Measurements from ENCODE around the gene ACSM6. TPM values are rescaled to one million over a fixed set of nuclear protein-coding genes. Genes with fewer than 3 reads are reported as not detected.
A peak's percentile ranks its signal among the peaks of the same experiment; 100 is the strongest.
"Not testable (repeated sequence)": the region's sequence is repeated elsewhere in the genome, so short reads cannot be mapped to it uniquely, and the experiment has no call there.

The ACSM6 gene
- total RNA-seq, 1 experiment from 2014 or later, result not detected

- peak; percentile 64 for DNase-seq (ENCODE audit: low spot score)
Observed at GRCh38 chr10:95214793-95215192, 20.8 kb downstream of the ACSM6 start.

GRCh38 chr10:95217476-95217875 lies 23.4 kb downstream of the ACSM6 start:
- no peak for DNase-seq (ENCODE audit: low spot score)

GRCh38 chr10:95220539-95220938 lies 26.5 kb downstream of the ACSM6 start:
- no peak for DNase-seq (ENCODE audit: low spot score)

- peak; percentile 39 for DNase-seq (ENCODE audit: low spot score)
Observed at GRCh38 chr10:95221124-95221523, 27.1 kb downstream of the ACSM6 start.

GRCh38 chr10:95225136-95225535 lies 31.1 kb downstream of the ACSM6 start:
- DNase-seq (ENCODE audit: low spot score), result no peak

- not testable (repeated sequence) for DNase-seq (ENCODE audit: low spot score)
Observed at GRCh38 chr10:95228934-95229723, 35.1 kb downstream of the ACSM6 start.

GRCh38 chr10:95229724-95230627 lies 35.9 kb downstream of the ACSM6 start:
- DNase-seq (ENCODE audit: low spot score), result peak; percentile 97

- not testable (repeated sequence) for DNase-seq (ENCODE audit: low spot score)
Observed at GRCh38 chr10:95230677-95231586, 36.9 kb downstream of the ACSM6 start.

- no peak for DNase-seq (ENCODE audit: low spot score)
Observed at GRCh38 chr10:95233377-95234034, 39.5 kb downstream of the ACSM6 start.

- no peak for DNase-seq (ENCODE audit: low spot score)
Observed at GRCh38 chr10:95234951-95235350, 40.9 kb downstream of the ACSM6 start.

- DNase-seq (ENCODE audit: low spot score), result peak; percentile 67
Observed at GRCh38 chr10:95235676-95236067, 41.6 kb downstream of the ACSM6 start.

GRCh38 chr10:95236068-95236903 lies 42.2 kb downstream of the ACSM6 start:
- DNase-seq (ENCODE audit: low spot score), result peak; percentile 80

GRCh38 chr10:95237376-95238170 lies 43.5 kb downstream of the ACSM6 start:
- no peak for DNase-seq (ENCODE audit: low spot score)

- not testable (repeated sequence) for DNase-seq (ENCODE audit: low spot score)
Observed at GRCh38 chr10:95240096-95240495, 46.1 kb downstream of the ACSM6 start.

- DNase-seq (ENCODE audit: low spot score), result no peak
Observed at GRCh38 chr10:95240811-95241210, 46.8 kb downstream of the ACSM6 start.

GRCh38 chr10:95241533-95241932 lies 47.5 kb downstream of the ACSM6 start:
- DNase-seq (ENCODE audit: low spot score), result peak; percentile 50

GRCh38 chr10:95242581-95243317 lies 48.7 kb downstream of the ACSM6 start:
- DNase-seq (ENCODE audit: low spot score), result peak; percentile 49

GRCh38 chr10:95243318-95243617 lies 49.2 kb downstream of the ACSM6 start:
- no peak for DNase-seq (ENCODE audit: low spot score)

GRCh38 chr10:95244152-95244551 lies 50.1 kb downstream of the ACSM6 start:
- no peak for DNase-seq (ENCODE audit: low spot score)

Measured in H4 (cell line).